HEK293 (cell line): Measurements from ENCODE around the gene IQSEC1.

Experiments
- OSR2 ChIP-seq: fragments of 450-650 bp; formaldehyde crosslinking; IDR thresholded peaks from 2 replicates; pipeline ENCODE4 v1.5.1; 2016; ENCODE audit warnings: missing biosample characterization, missing genetic modification characterization
- YY1 ChIP-seq: fragments of 450-650 bp; formaldehyde crosslinking; IDR thresholded peaks from 2 replicates; pipeline ENCODE4 v1.5.1; 2018; ENCODE audit warnings: missing biosample characterization, missing genetic modification characterization
- ZNF121 ChIP-seq: fragments of 450-650 bp; formaldehyde crosslinking; IDR thresholded peaks from 2 replicates; pipeline ENCODE4 v1.5.1; 2016; ENCODE audit warnings: missing biosample characterization, missing genetic modification characterization
- TF ChIP-seq, protein P1 (sequence below): fragments of 450-650 bp; formaldehyde crosslinking; IDR thresholded peaks from 2 replicates; pipeline ENCODE4 v1.5.1; 2016; ENCODE audit warnings: missing biosample characterization, missing genetic modification characterization

DNA sequence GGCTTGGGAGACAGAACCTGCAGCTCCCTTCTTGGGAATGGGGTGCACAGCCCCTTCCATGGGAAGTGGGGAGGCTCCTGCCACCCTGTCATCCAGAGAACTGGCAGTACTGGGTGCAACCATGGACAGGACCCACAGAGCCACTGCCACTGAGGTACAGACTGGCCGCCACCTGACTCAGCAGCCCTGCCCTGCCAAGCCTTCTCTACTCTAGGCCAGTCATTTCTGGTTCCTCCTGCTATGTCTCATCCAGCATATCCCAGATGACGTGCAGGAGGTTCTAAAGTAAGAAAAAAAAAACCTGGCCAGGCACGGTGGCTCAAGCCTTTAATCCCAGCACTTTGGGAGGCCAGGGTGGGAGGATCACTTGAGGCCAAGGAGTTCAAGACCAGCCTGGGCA lies 155.0 kb downstream of the IQSEC1 start:
- no peak for TF ChIP-seq OSR2 (tag by site-specific recombination)
- TF ChIP-seq, protein P1, sequence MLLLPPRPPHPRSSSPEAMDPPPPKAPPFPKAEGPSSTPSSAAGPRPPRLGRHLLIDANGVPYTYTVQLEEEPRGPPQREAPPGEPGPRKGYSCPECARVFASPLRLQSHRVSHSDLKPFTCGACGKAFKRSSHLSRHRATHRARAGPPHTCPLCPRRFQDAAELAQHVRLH (tag by site-specific recombination): no peak
- TF ChIP-seq ZNF121 (tag by site-specific recombination): no peak; the same call in 1 of the 2 replicates
- TF ChIP-seq YY1: no peak
